HepG2 (cell line): ENCODE results near the gene SLC38A9.

Experiments used
- POLR2AphosphoS5 ChIP-seq: IDR thresholded peaks from 2 replicates; pipeline ENCODE4 v1.6.1; 2012; ENCODE audit warnings: low read depth, low read length
- ZNF512 ChIP-seq: sonication (generic); formaldehyde crosslinking; IDR thresholded peaks from 2 replicates; pipeline ENCODE4 v1.4.0; 2020; ENCODE audit warnings: mild to moderate bottlenecking, missing genetic modification reagents

DNA sequence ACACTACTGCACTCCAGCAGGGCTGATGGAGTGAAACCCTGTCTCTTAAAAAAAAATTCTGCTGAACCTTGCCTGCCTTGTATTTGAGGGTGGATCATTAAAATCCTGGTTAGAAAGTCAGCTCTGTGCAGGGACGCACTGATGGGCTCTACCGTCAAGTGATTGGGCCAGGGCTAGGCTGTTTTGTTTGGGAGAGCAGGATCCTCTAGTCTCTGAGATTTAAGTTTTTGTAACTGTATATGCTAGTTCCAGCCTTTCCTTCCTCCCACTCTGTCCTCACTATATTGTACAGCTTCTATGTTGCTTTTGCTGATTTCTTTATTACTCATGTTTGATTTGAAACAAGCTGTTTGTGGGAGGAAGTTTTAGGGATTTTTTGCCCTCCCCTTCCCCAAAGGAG is 37.3 kb upstream of the SLC38A9 start:
- TF ChIP-seq ZNF512 (CRISPR knock-in tag) (no peak), POLR2AphosphoS5 (no peak)
